H1 (cell line): Measurements from ENCODE around the gene DCPS. TPM values are rescaled to one million over a fixed set of nuclear protein-coding genes. Genes with fewer than 3 reads are reported as not detected.

Source experiments
- CTCF ChIA-PET: fragments of 300-600 bp; sonication (Branson Sonifier 250); formaldehyde crosslinking; loops from one replicate; lab custom pipeline; 2021; ENCODE audit not compliant: partially characterized antibody; lab: Charles Lee
- POLR2A ChIA-PET: fragments of 300-600 bp; sonication (Branson Sonifier 250); formaldehyde crosslinking; loops from one replicate; lab custom pipeline; 2021; ENCODE audit warnings: inconsistent platforms; ENCODE audit not compliant: partially characterized antibody; lab: Charles Lee
- DNase-seq, 2 experiments: peaks; one replicate each; pipeline versions ENCODE4 v3.0.0 to v3.0.0-alpha.2; 2010 to 2022; ENCODE audit warnings: low spot score in 2 of 2, low read depth in 1 of 2, mixed read lengths in 1 of 2
- FAIRE-seq: peaks from 2 replicates; lab custom pipeline; 2011; peaks lifted over from hg19 to GRCh38; lab: Jason Lieb, UNC
- H2AFZ ChIP-seq: 2 replicates; pipeline ENCODE4 v1.8.1; 2012; ENCODE audit warnings: low read length, inconsistent platforms
- H2AK5ac ChIP-seq: 2 replicates; pipeline ENCODE4 v1.6.1; 2013; ENCODE audit warnings: low read depth, low read length
- H2BK120ac ChIP-seq: replicated peaks from 2 replicates; pipeline ENCODE3; 2013; ENCODE audit warnings: low read depth, low read length, inconsistent platforms
- H2BK12ac ChIP-seq: 2 replicates; pipeline ENCODE4 v1.6.1; 2013; ENCODE audit warnings: low read depth, low read length
- H2BK15ac ChIP-seq: 2 replicates; pipeline ENCODE4 v1.6.1; 2013; ENCODE audit warnings: low read length
- H2BK20ac ChIP-seq: 2 replicates; pipeline ENCODE4 v1.6.1; 2013; ENCODE audit warnings: low read length
- H2BK5ac ChIP-seq: 2 replicates; pipeline ENCODE4 v1.6.1; 2013; ENCODE audit warnings: low read depth, low read length
- H3K14ac ChIP-seq: 2 replicates; pipeline ENCODE4 v1.6.1; 2013; ENCODE audit warnings: inconsistent platforms; ENCODE audit not compliant: insufficient read length
- H3K18ac ChIP-seq: 2 replicates; pipeline ENCODE4 v1.6.1; 2013; ENCODE audit warnings: low read length; ENCODE audit errors: extremely low read depth
- H3K23ac ChIP-seq: 2 replicates; pipeline ENCODE4 v1.6.1; 2013; ENCODE audit warnings: inconsistent platforms; ENCODE audit not compliant: insufficient read length
- H3K23me2 ChIP-seq: 2 replicates; pipeline ENCODE4 v1.6.1; 2013; ENCODE audit warnings: low read depth, low read length
- H3K27ac ChIP-seq: 2 replicates; pipeline ENCODE4 v1.6.1; 2011; ENCODE audit warnings: low read depth, low read length, inconsistent platforms
- H3K27me3 ChIP-seq, 4 experiments: replicated peaks in 1 of 4; 1 replicate in 1 of 4; 2 replicates in 3 of 4; pipeline versions ENCODE4 v1.6.1 to v1.8.1; 2011 to 2013; ENCODE audit warnings: low read length in 3 of 4, mild to moderate bottlenecking in 3 of 4, inconsistent platforms in 2 of 4, mixed read lengths in 2 of 4, moderate library complexity in 1 of 4; ENCODE audit not compliant: control insufficient read depth in 3 of 4, insufficient read depth in 3 of 4; ENCODE audit errors: extremely low read depth in 1 of 4
- H3K36me3 ChIP-seq, 4 experiments: 2 replicates each; pipeline versions ENCODE4 v1.6.1 to v1.8.1; 2011 to 2013; ENCODE audit warnings: mild to moderate bottlenecking in 4 of 4, low read length in 3 of 4, moderate library complexity in 2 of 4, control low read depth in 1 of 4, inconsistent platforms in 1 of 4; ENCODE audit not compliant: insufficient read depth in 4 of 4, control insufficient read depth in 2 of 4
- H3K4ac ChIP-seq: replicated peaks from 2 replicates; pipeline ENCODE3; 2013; ENCODE audit warnings: low read length, low read depth, mixed read lengths, inconsistent platforms; ENCODE audit not compliant: insufficient read length
- H3K4me1 ChIP-seq, 4 experiments: replicated peaks in 1 of 4; 1 replicate in 1 of 4; 2 replicates in 3 of 4; pipeline versions ENCODE4 v1.6.1 to v1.8.1; 2011 to 2013; ENCODE audit warnings: low read length in 3 of 4, inconsistent platforms in 2 of 4, mixed read lengths in 1 of 4; ENCODE audit not compliant: insufficient read depth in 4 of 4, control insufficient read depth in 3 of 4
- H3K4me2 ChIP-seq, 2 experiments: 2 replicates each; pipeline versions ENCODE4 v1.6.1 to v1.8.1; 2011 to 2013; ENCODE audit warnings: low read depth in 2 of 2, low read length in 2 of 2, control low read depth in 1 of 2, inconsistent platforms in 1 of 2, mild to moderate bottlenecking in 1 of 2; ENCODE audit not compliant: insufficient read depth in 1 of 2
- H3K4me3 ChIP-seq, 4 experiments: fragments of 200-600, 300-600 bp in 1 of 4; sonication (generic), shearing (Covaris generic), sonication (Bioruptor Twin) in 1 of 4; 2 replicates each; pipeline versions ENCODE4 v1.5.1 to v1.8.1; 2011 to 2016; ENCODE audit warnings: low read length in 4 of 4, low read depth in 3 of 4, control low read depth in 2 of 4, inconsistent platforms in 2 of 4, mild to moderate bottlenecking in 2 of 4, mixed read lengths in 1 of 4, moderate library complexity in 1 of 4; ENCODE audit not compliant: insufficient read depth in 2 of 4; ENCODE audit errors: extremely low read depth in 1 of 4
- H3K56ac ChIP-seq: replicated peaks from 2 replicates; pipeline ENCODE3; 2013; ENCODE audit warnings: low read depth, mild to moderate bottlenecking, mixed read lengths, low read length, inconsistent platforms; ENCODE audit not compliant: insufficient read length
- H3K79me1 ChIP-seq: 2 replicates; pipeline ENCODE4 v1.6.1; 2013; ENCODE audit warnings: low read depth, low read length, control low read depth
- H3K79me2 ChIP-seq, 2 experiments: 2 replicates each; pipeline versions ENCODE4 v1.6.1 to v1.8.1; 2012 to 2013; ENCODE audit warnings: low read length in 2 of 2, mild to moderate bottlenecking in 2 of 2, inconsistent platforms in 1 of 2; ENCODE audit not compliant: insufficient read depth in 2 of 2, control insufficient read depth in 1 of 2
- H3K9ac ChIP-seq, 4 experiments: replicated peaks in 1 of 4; 1 replicate in 1 of 4; 2 replicates in 3 of 4; pipeline versions ENCODE4 v1.6.1 to v1.8.1; 2011 to 2013; ENCODE audit warnings: low read depth in 3 of 4, low read length in 3 of 4, control low read depth in 2 of 4, mild to moderate bottlenecking in 2 of 4, moderate library complexity in 2 of 4, inconsistent platforms in 1 of 4; ENCODE audit errors: extremely low read depth in 1 of 4
- H3K9me3 ChIP-seq, 2 experiments: 2 replicates each; pipeline versions ENCODE4 v1.6.1 to v1.8.1; 2012 to 2013; ENCODE audit warnings: mild to moderate bottlenecking in 2 of 2, moderate library complexity in 2 of 2, control low read depth in 1 of 2, inconsistent platforms in 1 of 2, low read depth in 1 of 2, low read length in 1 of 2, mixed read lengths in 1 of 2; ENCODE audit not compliant: insufficient read depth in 2 of 2
- H4K20me1 ChIP-seq, 2 experiments: replicated peaks in 1 of 2; 2 replicates each; pipeline versions ENCODE3 to v1.8.1; 2011 to 2013; ENCODE audit warnings: inconsistent platforms in 2 of 2, low read length in 2 of 2, mild to moderate bottlenecking in 1 of 2; ENCODE audit not compliant: insufficient read depth in 2 of 2, control insufficient read depth in 1 of 2
- H4K5ac ChIP-seq: 2 replicates; pipeline ENCODE4 v1.6.1; 2013; ENCODE audit warnings: low read length, low read depth, mixed read lengths, inconsistent platforms; ENCODE audit not compliant: insufficient read length
- H4K8ac ChIP-seq: 2 replicates; pipeline ENCODE4 v1.8.0; 2013; ENCODE audit warnings: mild to moderate bottlenecking, moderate library complexity, low read length, inconsistent platforms; ENCODE audit not compliant: insufficient read depth; ENCODE audit errors: extremely low read depth
- H4K91ac ChIP-seq: replicated peaks from 2 replicates; pipeline ENCODE3; 2013; ENCODE audit warnings: low read length, mixed read lengths, inconsistent platforms; ENCODE audit not compliant: insufficient read length
- ATF2 ChIP-seq: IDR thresholded peaks from 2 replicates; pipeline ENCODE4 v1.6.1; 2012; ENCODE audit warnings: low read length, inconsistent platforms
- BRCA1 ChIP-seq: IDR thresholded peaks from 2 replicates; pipeline ENCODE4 v1.6.1; 2012; ENCODE audit warnings: low read depth, low read length, improper control_type of control experiment
- JUND ChIP-seq: IDR thresholded peaks from 2 replicates; pipeline ENCODE4 v1.6.1; 2011; ENCODE audit warnings: mild to moderate bottlenecking, improper control_type of control experiment, low read length
- KDM4A ChIP-seq: IDR thresholded peaks from one replicate; pipeline ENCODE4 v1.7.1; 2012; ENCODE audit warnings: low read depth, mild to moderate bottlenecking, moderate library complexity, low read length, inconsistent platforms; ENCODE audit not compliant: severe bottlenecking
- MAFK ChIP-seq: IDR thresholded peaks from 2 replicates; pipeline ENCODE4 v1.6.1; 2012; ENCODE audit warnings: low read depth, mild to moderate bottlenecking, improper control_type of control experiment, low read length
- WGBS, 2 experiments: shearing (Covaris generic) in 1 of 2; methylation state at CpG; one replicate each; pipeline versions ENCODE4 v1.1.6 to v1.1.7; 2013 to 2015; ENCODE audit warnings: low lambda C conversion rate in 2 of 2, mixed read lengths in 2 of 2, inconsistent platforms in 1 of 2, low coverage in 1 of 2, missing lambda C conversion rate in 1 of 2; ENCODE audit not compliant: insufficient replicate concordance in 2 of 2, insufficient coverage in 1 of 2, insufficient read length in 1 of 2; ENCODE audit errors: extremely low coverage in 1 of 2, missing lambda C conversion rate in 1 of 2; 5-methylcytosine and 5-hydroxymethylcytosine counted together
- polyA plus RNA-seq, 7 experiments: library from polyadenylated mRNA; depleted of rRNA in 3 of 7; stranded (reverse) in 5 of 7; unstranded in 2 of 7; fragments of >200 nt in 5 of 7; fragments of 200-250 nt in 2 of 7; gene quantifications; 1 replicate in 5 of 7; 2 replicates in 1 of 7; 4 replicates in 1 of 7; pipeline versions ENCODE4 v1.2.1 to v1.2.3, GENCODE V29; 2011 to 2013; ENCODE audit warnings: missing spikeins in 2 of 7, mixed read lengths in 2 of 7
- total RNA-seq: library from RNA; stranded (reverse); fragmentation: NEBNext Ultra II Directional; extraction: Animal tissue kit (Norgen Biotek cat#: 25700); gene quantifications from 2 replicates; pipeline ENCODE4 v1.2.1, GENCODE V29; 2021

The DCPS gene
- total and polyA plus RNA-seq, 2 of the 8 experiments (the other 6 are each of a cell fraction or from before 2014, with no cell fraction given) = 24.6 to 55.2 TPM

GRCh38 chr11:126280595-126280994 lies 23.3 kb upstream of the DCPS start:
- no peak overlapping the region for H2AK5ac ChIP-seq
- H2BK20ac ChIP-seq = no peak overlapping the region
- no peak overlapping the region for H2BK120ac ChIP-seq
- no peak overlapping the region for H3K23ac ChIP-seq
- H3K36me3 ChIP-seq = peaks cover 8 to 20% (median 12%) of the 10 kb centered on the region in 4 experiments; a peak in 7 of 8 replicates
- DNase-seq = no peak
- H3K9me3 ChIP-seq = no peaks in the 10 kb centered on the region; a peak in 1 of 4 replicates
- H3K9ac ChIP-seq = no peak overlapping the region
- peaks cover 2% of the 10 kb centered on the region; the same call in 1 of the 2 replicates for H3K79me1 ChIP-seq
- POLR2A ChIA-PET = interaction anchor here (0.8 to 4.6 kb wide), 10 partner anchors 9 to 155 kb away, joined by 3 to 75 read pairs (median 6); partner anchors contain the start of genes DCPS, FOXRED1 and SRPRA
- H3K4me2 ChIP-seq = no peak overlapping the region
- H2AFZ ChIP-seq = no peak overlapping the region
- 85% methylated on average over 5 of the region's 5 CpGs; no CpG with 5 or more reads in 1 of the 2 experiments for WGBS, 2 experiments
- no peaks in the 10 kb centered on the region for H3K79me2 ChIP-seq
- no peak overlapping the region for H3K18ac ChIP-seq
- FAIRE-seq = no peak
- no peak overlapping the region for H3K56ac ChIP-seq
- H4K91ac ChIP-seq = no peak overlapping the region
- no peak for TF ChIP-seq MAFK
- no peak for TF ChIP-seq JUND
- no peak for TF ChIP-seq BRCA1
- TF ChIP-seq ATF2 = no peak
- TF ChIP-seq KDM4A = no peak
- TF ChIP-seq, all 59 proteins: peak for 0
- Histone ChIP-seq H4K8ac (no peak overlapping the region), H2BK15ac (no peak overlapping the region), H3K23me2 (peaks cover 13% of the 10 kb centered on the region), H4K20me1 (peaks cover 2% of the 10 kb centered on the region in 2 experiments), H3K4me1 (peaks cover 0 to 6% (median 4%) of the 10 kb centered on the region in 4 experiments; a peak in 4 of 7 replicates), H3K4ac (no peak overlapping the region), H3K4me3 (no peak overlapping the region), H3K27ac (no peak overlapping the region), H4K5ac (no peak overlapping the region), H2BK5ac (no peak overlapping the region), H3K14ac (no peak overlapping the region), H2BK12ac (no peak overlapping the region), H3K27me3 (peaks cover 0 to 5% (median 2%) of the 10 kb centered on the region in 4 experiments; a peak in 4 of 7 replicates)
- CTCF ChIA-PET = interaction anchor here (1.3 kb wide), 1 partner anchor 20 kb away, joined by 5 read pairs; no protein-coding TSS in a partner anchor
